ENCODE results near the gene FAM163B.

The FAM163B gene

GRCh38 chr9:133609311-133610098 lies at the start of gene FAM163B:
Gene FAM163B, minus strand, starts transcription at chr9:133609389. Its CDS starts 29,166 bp downstream, at chr9:133580223.
- no peak for DNase-seq (ENCODE audit: low read depth, low spot score)

GRCh38 chr9:133657120-133657661 lies 48.0 kb upstream of the FAM163B start:
- DNase-seq (ENCODE audit: low read depth, low spot score) = no peak

- DNase-seq (ENCODE audit: low read depth, low spot score) = no peak
These were observed 47.3 kb upstream of the FAM163B start for GRCh38 chr9:133656211-133657119.

DNA sequence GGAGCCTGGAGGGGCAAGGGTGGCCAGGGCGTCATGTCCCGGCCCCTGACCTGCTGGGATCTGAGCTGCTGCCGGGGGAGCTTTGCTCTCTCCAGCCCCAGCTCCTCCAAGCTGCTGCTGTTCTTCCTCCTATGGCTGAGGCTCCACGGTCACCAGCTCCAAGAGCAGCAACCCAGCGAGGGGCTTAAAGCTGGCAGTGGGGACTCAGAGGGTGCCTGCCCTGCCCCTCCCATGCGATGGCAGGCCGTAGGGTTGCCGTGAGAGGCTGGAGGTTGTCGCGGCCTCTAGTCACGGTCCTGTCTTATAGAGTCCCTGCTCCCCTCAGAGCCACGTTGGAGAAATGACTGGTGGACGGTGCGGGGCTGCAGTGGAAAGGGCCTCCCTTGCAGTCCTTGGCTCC lies 46.5 kb upstream of the FAM163B start:
- DNase-seq (ENCODE audit: low read depth, low spot score) = no peak

- no peak for DNase-seq (ENCODE audit: low read depth, low spot score)
These were observed 45.8 kb upstream of the FAM163B start for GRCh38 chr9:133654736-133655657.

DNA sequence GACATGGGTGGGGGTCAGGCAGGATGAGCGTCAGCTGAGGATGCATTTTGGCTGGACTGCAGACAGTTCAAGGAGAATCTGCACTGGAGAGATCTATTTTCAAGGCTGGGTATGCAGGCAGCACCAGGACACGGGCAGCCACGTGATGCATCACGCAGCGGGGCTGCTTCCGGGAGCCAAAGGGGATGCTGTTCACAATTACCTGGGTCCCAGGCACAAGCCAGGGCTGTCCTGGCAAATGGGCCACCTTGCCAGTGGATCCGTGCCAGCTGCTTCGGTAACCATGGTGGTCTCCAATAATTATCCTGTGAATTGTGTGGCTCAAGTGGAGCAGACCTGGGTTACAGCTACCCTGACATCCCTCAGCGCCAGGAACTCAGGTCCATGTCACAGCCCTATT lies 44.4 kb upstream of the FAM163B start:
- no peak for DNase-seq (ENCODE audit: low read depth, low spot score)

GRCh38 chr9:133650026-133650425 lies 40.8 kb upstream of the FAM163B start:
- DNase-seq (ENCODE audit: low read depth, low spot score) = no peak

DNA sequence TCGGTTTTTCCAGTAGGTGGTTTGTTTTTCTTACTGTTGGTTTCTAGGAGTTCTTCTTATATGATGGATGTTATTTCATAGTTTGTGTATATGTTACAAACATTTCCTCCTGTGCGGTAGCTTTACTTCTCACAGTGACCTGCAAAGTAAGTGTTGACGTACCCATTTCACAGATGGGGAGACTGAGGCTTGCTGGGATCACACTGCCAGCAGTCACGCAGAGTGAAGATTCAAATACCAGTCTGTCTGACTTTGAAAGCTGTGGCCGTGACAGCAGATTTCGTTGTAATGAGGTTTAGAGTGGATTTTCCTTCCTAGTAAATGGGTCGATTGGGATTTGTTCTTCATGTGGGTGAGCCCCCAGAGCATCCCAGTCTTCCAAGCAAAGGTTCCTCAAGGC lies 40.0 kb upstream of the FAM163B start:
- no peak for DNase-seq (ENCODE audit: low read depth, low spot score)

- DNase-seq (ENCODE audit: low read depth, low spot score) = no peak
These were observed 38.7 kb upstream of the FAM163B start for GRCh38 chr9:133647765-133648469.

DNA sequence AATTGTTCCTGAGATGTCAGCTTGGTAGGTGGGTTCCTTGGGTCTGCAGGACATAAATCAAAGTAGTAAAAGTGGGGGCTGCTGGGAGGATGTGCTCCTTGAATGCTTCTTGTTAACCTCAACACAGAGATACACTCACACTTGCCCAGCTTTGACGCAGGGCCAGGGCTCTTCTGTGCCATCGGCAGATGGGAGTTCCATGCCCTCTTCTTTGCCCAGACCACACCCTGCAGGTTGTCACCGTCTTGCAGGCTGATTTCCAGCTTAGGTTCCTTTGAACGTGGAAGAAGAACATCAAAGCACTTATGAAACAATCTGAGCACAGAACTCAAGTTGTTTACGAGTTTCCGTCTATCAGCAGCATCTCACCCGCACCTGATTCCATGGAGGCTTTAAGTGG lies 38.0 kb upstream of the FAM163B start:
- no peak for DNase-seq (ENCODE audit: low read depth, low spot score)

DNA sequence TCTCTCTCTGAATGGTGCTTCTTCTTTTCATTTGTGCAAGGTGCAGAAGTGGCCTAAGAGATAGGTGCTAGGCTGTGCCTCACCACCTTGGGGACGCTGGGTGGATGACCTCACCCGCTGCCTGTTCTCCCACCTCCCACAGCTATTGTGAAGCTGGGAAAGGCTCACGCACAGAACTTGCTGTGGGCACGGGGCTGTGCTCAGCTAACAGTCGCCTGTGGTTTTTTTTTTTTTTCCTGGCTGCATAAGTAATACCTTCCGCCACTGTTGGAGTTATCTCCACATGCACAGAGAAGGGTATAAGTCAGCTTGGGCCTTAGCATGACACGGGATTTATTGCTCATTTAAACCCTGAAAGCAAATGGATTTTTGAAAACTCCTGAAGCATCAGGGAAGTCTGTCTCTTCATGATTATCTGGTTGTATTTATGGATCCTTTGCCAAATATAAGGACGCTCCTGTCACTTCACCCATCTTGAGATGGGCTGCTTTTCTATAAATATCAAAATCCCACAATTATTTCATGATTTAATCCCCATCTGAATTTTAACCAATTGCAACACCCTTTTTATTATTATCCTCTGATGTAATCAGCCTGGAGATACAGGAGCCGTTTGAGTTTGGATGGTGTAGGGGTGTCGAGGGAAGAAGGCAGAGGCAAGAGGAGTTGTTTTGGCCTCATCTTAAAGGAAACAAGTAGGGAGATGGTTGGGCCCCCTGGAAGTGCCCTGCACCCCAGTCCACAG lies 36.0 kb upstream of the FAM163B start:
- no peak for DNase-seq (ENCODE audit: low read depth, low spot score)

DNA sequence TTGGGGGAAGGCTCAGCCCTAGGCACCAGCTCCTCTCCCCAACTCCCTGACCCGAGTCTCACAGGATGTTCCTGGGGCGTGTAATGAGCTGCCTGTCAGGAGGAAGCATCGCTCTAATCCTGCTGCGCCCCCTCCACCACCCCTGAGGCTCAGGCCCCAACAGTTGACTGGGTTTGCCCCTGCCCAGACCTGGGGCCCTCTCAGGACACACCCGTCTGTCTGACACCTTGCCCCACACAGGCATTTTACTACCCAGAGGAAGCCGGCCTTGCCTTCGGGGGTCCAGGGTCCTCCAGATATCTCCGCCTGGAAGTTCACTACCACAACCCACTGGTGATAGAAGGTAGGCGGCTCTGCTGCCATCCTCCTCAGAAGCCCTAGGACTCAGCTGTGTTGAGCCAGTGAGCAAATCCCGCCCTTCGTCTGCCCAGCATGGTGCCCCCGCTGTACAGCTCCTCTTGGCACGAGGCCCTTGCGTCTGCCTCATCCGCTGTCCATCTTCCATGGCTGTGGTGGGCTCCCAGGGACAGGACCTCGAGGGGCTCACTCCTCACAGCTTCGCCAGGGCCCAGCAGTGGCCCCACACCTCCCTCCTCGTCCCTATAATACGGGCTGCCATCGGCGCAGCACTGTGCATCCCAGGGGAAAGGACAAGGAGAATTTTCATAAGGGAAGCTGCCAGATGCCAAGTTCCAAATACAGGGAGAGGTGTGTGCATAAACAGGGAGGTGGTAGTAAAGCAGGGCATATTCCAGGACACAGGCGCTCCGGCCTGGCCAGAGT lies 35.0 kb upstream of the FAM163B start:
- DNase-seq (ENCODE audit: low read depth, low spot score) = no peak

GRCh38 chr9:133643362-133643755 lies 34.2 kb upstream of the FAM163B start:
- DNase-seq (ENCODE audit: low read depth, low spot score) = no peak

- DNase-seq (ENCODE audit: low read depth, low spot score) = no peak
These were observed 33.6 kb upstream of the FAM163B start for GRCh38 chr9:133642708-133643361.

DNA sequence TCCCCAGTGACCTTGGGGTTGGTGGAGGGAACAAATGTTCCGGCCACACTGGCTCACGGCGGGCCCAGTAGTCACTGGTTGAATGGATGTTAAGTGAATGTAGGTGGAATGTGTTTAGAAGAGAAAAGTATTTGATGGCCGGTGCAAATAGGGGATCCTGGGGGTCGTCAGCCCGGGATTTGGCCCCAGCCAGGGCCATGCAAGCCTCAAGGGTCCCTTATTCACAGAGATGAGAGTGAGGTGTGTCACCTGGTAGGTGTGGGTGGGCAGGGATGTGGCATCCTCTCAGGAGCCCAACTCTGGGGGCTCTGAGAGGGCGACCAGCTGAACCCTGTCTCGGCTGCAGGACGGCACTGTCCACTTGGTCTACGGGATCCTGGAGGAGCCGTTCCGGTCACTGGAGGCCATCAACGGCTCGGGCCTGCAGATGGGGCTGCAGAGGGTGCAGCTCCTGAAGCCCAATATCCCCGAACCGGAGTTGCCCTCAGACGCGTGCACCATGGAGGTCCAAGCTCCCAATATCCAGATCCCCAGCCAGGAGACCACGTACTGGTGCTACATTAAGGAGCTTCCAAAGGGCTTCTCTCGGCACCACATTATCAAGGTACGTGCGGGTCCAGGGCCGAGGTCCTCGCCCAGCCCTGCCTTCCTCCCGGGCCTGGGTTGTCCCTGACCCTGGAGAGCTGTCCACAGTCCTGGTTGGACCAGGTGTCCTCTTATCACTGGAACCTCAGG lies 32.8 kb upstream of the FAM163B start:
- DNase-seq (ENCODE audit: low read depth, low spot score) = no peak

DNA sequence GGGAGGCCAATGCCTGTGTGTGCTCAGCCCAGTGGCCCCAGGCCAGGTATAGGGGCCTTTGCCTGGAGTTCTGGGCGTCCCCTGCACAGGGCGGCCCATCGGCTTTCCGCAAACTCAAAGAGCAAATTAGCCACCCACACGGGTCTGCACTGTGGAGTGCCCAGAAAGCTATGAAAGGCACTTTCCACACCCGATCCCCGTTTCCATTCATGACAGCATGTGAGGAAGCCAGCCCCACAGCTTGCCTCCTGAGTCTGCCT lies 32.1 kb upstream of the FAM163B start:
- no peak for DNase-seq (ENCODE audit: low read depth, low spot score)

GRCh38 chr9:133640580-133641395 lies 31.6 kb upstream of the FAM163B start:
- DNase-seq (ENCODE audit: low read depth, low spot score) = no peak

All from activated naive CD8-positive, alpha-beta T cell treated with anti-CD3 and anti-CD28 coated beads, Interleukin-2, amount 50 U/mL, for 16 hours (primary cell).